Measurements from ENCODE around the gene THNSL1.

DNA sequence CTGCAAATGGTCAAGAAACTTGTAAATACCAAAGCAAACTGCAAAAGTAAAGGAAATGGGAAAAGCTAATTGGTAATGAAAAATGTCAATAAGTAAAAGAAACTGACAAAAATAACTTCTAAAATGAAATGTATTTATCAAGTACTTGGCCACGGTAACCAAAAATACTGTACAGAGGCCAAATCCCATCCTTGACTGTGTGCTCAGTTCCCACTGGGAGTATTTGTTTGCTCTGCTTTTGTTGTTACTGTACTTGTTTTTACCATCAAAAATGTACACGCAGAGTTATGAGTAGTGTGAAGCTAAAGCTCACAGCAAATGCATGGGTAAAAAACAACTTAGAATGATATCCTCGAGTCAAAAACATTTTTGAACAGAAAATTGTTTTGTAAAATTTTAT lies 31.5 kb upstream of the THNSL1 start:
- no peak for TF ChIP-seq POLR2A (IDR thresholded peaks at IDR 0.05)
- TF ChIP-seq, protein P1, sequence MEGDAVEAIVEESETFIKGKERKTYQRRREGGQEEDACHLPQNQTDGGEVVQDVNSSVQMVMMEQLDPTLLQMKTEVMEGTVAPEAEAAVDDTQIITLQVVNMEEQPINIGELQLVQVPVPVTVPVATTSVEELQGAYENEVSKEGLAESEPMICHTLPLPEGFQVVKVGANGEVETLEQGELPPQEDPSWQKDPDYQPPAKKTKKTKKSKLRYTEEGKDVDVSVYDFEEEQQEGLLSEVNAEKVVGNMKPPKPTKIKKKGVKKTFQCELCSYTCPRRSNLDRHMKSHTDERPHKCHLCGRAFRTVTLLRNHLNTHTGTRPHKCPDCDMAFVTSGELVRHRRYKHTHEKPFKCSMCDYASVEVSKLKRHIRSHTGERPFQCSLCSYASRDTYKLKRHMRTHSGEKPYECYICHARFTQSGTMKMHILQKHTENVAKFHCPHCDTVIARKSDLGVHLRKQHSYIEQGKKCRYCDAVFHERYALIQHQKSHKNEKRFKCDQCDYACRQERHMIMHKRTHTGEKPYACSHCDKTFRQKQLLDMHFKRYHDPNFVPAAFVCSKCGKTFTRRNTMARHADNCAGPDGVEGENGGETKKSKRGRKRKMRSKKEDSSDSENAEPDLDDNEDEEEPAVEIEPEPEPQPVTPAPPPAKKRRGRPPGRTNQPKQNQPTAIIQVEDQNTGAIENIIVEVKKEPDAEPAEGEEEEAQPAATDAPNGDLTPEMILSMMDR (IDR thresholded peaks at IDR 0.05), result no peak
